PC-9 (cell line): Measurements from ENCODE around the gene SAP25.

ENCODE experiments used
- CTCF ChIP-seq: fragments of 200-600 bp; sonication (generic); conservative IDR thresholded peaks from 2 replicates; pipeline ENCODE4 v1.6.1; 2017; ENCODE audit warnings: mixed run types, antibody characterized with exemption, mild to moderate bottlenecking, moderate library complexity
- EZH2 ChIP-seq: fragments of 200-600 bp; sonication (generic); IDR thresholded peaks from 2 replicates; pipeline ENCODE4 v1.8.0; 2017; ENCODE audit warnings: antibody characterized with exemption, low read depth

- TF ChIP-seq CTCF: no peak
- TF ChIP-seq EZH2: no peak
These were observed 32.6 kb upstream of the SAP25 start for GRCh38 chr7:100606313-100606712.
